Natural killer cell (primary cell): ENCODE data around the gene ROS1. TPM values are rescaled to one million over a fixed set of nuclear protein-coding genes. Genes with fewer than 3 reads are reported as not detected.

Source experiments
- ATAC-seq, 3 donors: fragments of 150-1000 bp in 2 of 3; fragments of 200-7000 bp in 1 of 3; cut with Tn5 transposase; 1 replicate in 1 of 3; 2 replicates in 2 of 3; pipeline ENCODE4 v1.10.0; 2021; ENCODE audit warnings: mild to moderate bottlenecking in 2 of 3, moderate library complexity in 2 of 3
- DNase-seq, 2 donors: peaks; one replicate each; pipeline versions ENCODE4 v3.0.0 to v3.0.0-alpha.2; 2013 to 2021; ENCODE audit warnings: mixed read lengths in 1 of 2
- H3K27ac ChIP-seq: one replicate; pipeline ENCODE4 v1.5.1; 2013; ENCODE audit warnings: mild to moderate bottlenecking, low read length
- H3K27me3 ChIP-seq: one replicate; pipeline ENCODE4 v1.6.1; 2013; ENCODE audit warnings: low read length; ENCODE audit not compliant: control insufficient read depth, insufficient read depth
- H3K36me3 ChIP-seq: one replicate; pipeline ENCODE4 v1.6.1; 2013; ENCODE audit warnings: low read length; ENCODE audit not compliant: control insufficient read depth, insufficient read depth
- H3K4me1 ChIP-seq: one replicate; pipeline ENCODE4 v1.6.1; 2013; ENCODE audit warnings: low read length; ENCODE audit not compliant: control insufficient read depth, insufficient read depth
- H3K4me3 ChIP-seq: one replicate; pipeline ENCODE4 v1.5.1; 2013; ENCODE audit warnings: low read length
- H3K9me3 ChIP-seq: one replicate; pipeline ENCODE4 v1.6.1; 2013; ENCODE audit warnings: low read length; ENCODE audit not compliant: control insufficient read depth, insufficient read depth
- H3K27ac Mint-ChIP-seq, 2 donors: one replicate each; pipeline ENCODE4 v1.8.0; 2022; ENCODE audit warnings: mild to moderate bottlenecking in 2 of 2, mixed read lengths in 2 of 2, moderate library complexity in 1 of 2
- H3K27me3 Mint-ChIP-seq, 2 donors: one replicate each; pipeline ENCODE4 v1.8.0; 2022; ENCODE audit warnings: low read depth in 2 of 2, mixed read lengths in 2 of 2
- H3K36me3 Mint-ChIP-seq: one replicate; pipeline ENCODE4 v1.8.0; 2022; ENCODE audit warnings: mixed read lengths
- H3K4me1 Mint-ChIP-seq, 2 donors: one replicate each; pipeline ENCODE4 v1.8.0; 2022; ENCODE audit warnings: mixed read lengths in 2 of 2
- H3K4me3 Mint-ChIP-seq: one replicate; pipeline ENCODE4 v1.8.0; 2022; ENCODE audit warnings: mild to moderate bottlenecking, moderate library complexity, mixed read lengths
- H3K9me3 Mint-ChIP-seq, 2 donors: one replicate each; pipeline ENCODE4 v1.8.0; 2022; ENCODE audit warnings: mixed read lengths in 2 of 2
- CTCF ChIP-seq: fragments of 200-600 bp; IDR thresholded peaks from one replicate; pipeline ENCODE4 v1.8.0; 2022; ENCODE audit warnings: antibody characterized with exemption
- WGBS: methylation state at CpG from one replicate; pipeline ENCODE4 v1.1.7; 2013; ENCODE audit warnings: missing lambda C conversion rate; ENCODE audit not compliant: insufficient coverage; 5-methylcytosine and 5-hydroxymethylcytosine counted together
- intact Hi-C: fragments of 100-400 bp; cut with micrococcal nuclease; formaldehyde crosslinking; loops from one replicate; pipeline ENCODE4 v1.14.2; 2022
- total RNA-seq, 4 donors: library from RNA; stranded (reverse); fragments of 120-200 nt in 1 of 4; gene quantifications; one replicate each; pipeline versions ENCODE4 v1.2.3 to v1.2.4, GENCODE V29; 2013 to 2022

The ROS1 gene
- total RNA-seq, 3 donors from 2014 or later (not counting 1 experiment from before 2014, with no cell fraction given): not detected

- Histone ChIP-seq H3K27me3 (peaks cover 2% of the 10 kb centered on the region), H3K36me3 (no peaks in the 10 kb centered on the region), H3K4me3 (no peak overlapping the region), H3K27ac (no peak overlapping the region), H3K4me1 (no peaks in the 10 kb centered on the region), H3K9me3 (no peaks in the 10 kb centered on the region)
- ATAC-seq: no peak
- no peak for DNase-seq
- Mint-ChIP-seq H3K9me3 (no peaks in the 10 kb centered on the region), H3K27ac (no peak overlapping the region), H3K4me1 (no peaks in the 10 kb centered on the region), H3K27me3 (peaks cover 21 to 39% of the 10 kb centered on the region in 2 donors), H3K4me3 (no peak overlapping the region), H3K36me3 (no peaks in the 10 kb centered on the region)
- no peak for TF ChIP-seq CTCF
- 88% methylated on average over 1 of the region's 1 CpG for WGBS
- intact Hi-C loops: no loop called here
Observed at GRCh38 chr6:117417851-117418250, 7.9 kb downstream of the ROS1 start.

GRCh38 chr6:117414770-117415169, 11.0 kb downstream of the ROS1 start:
- peaks cover 26 to 40% of the 10 kb centered on the region in 2 donors for H3K27me3 Mint-ChIP-seq
- H3K4me3 ChIP-seq: no peak overlapping the region
- ATAC-seq: no peak
- no peak for TF ChIP-seq CTCF
- peaks cover 2% of the 10 kb centered on the region for H3K27me3 ChIP-seq
- no peak overlapping the region for H3K27ac ChIP-seq
- DNase-seq: no peak
- intact Hi-C loops: no loop called here
- no peaks in the 10 kb centered on the region for H3K9me3 ChIP-seq
- no peaks in the 10 kb centered on the region for H3K36me3 ChIP-seq
- H3K27ac Mint-ChIP-seq: no peak overlapping the region
- H3K9me3 Mint-ChIP-seq: no peaks in the 10 kb centered on the region
- H3K4me1 ChIP-seq: no peaks in the 10 kb centered on the region
- H3K4me1 Mint-ChIP-seq: no peaks in the 10 kb centered on the region
- H3K36me3 Mint-ChIP-seq: no peaks in the 10 kb centered on the region
- H3K4me3 Mint-ChIP-seq: no peak overlapping the region

- Mint-ChIP-seq H3K4me1 (no peaks in the 10 kb centered on the region), H3K4me3 (no peak overlapping the region), H3K36me3 (no peaks in the 10 kb centered on the region), H3K9me3 (no peaks in the 10 kb centered on the region), H3K27ac (no peak overlapping the region), H3K27me3 (peaks cover 15 to 19% of the 10 kb centered on the region in 2 donors)
- no peak overlapping the region for H3K4me3 ChIP-seq
- 71% methylated on average over 3 of the region's 3 CpGs for WGBS
- H3K9me3 ChIP-seq: no peaks in the 10 kb centered on the region
- TF ChIP-seq CTCF: no peak
- ATAC-seq (no peak), DNase-seq (no peak)
- H3K27ac ChIP-seq: no peak overlapping the region
- no peaks in the 10 kb centered on the region for H3K27me3 ChIP-seq
- no peaks in the 10 kb centered on the region for H3K4me1 ChIP-seq
- H3K36me3 ChIP-seq: no peaks in the 10 kb centered on the region
- intact Hi-C loops: no loop called here
Observed at GRCh38 chr6:117411474-117411873, 14.3 kb downstream of the ROS1 start.

DNA sequence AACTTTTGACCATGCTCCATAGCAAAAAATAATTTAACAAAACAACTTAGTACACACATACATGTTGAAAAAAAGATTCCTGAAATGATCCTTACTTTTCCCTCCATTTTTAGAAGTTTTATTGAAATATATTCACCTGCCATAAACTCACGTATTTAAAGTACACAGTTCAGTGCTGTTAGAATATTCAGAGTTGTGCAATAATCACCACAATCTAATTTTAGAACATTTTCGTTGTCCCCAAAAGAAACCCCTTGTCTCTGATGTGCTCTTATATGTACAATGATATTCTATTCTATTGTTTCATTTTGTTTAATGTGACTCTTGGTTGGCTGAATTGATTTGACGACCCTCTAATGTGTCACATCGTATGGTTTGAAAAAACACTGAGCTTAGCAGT, 15.9 kb downstream of the ROS1 start:
- H3K4me3 ChIP-seq: no peak overlapping the region
- Mint-ChIP-seq H3K27me3 (peaks cover 15 to 19% of the 10 kb centered on the region in 2 donors), H3K4me3 (no peak overlapping the region), H3K36me3 (no peaks in the 10 kb centered on the region), H3K4me1 (no peaks in the 10 kb centered on the region), H3K27ac (no peak overlapping the region), H3K9me3 (no peaks in the 10 kb centered on the region)
- 90% methylated on average over 2 of the region's 4 CpGs for WGBS
- H3K36me3 ChIP-seq: no peaks in the 10 kb centered on the region
- H3K4me1 ChIP-seq: no peaks in the 10 kb centered on the region
- intact Hi-C loops: no loop called here
- ATAC-seq: no peak
- TF ChIP-seq CTCF: no peak
- no peak overlapping the region for H3K27ac ChIP-seq
- H3K9me3 ChIP-seq: no peaks in the 10 kb centered on the region
- no peak for DNase-seq
- peaks cover 2% of the 10 kb centered on the region for H3K27me3 ChIP-seq
